ENCODE results near the gene SLC47A2. TPM values are rescaled to one million over a fixed set of nuclear protein-coding genes. Genes with fewer than 3 reads are reported as not detected.

The SLC47A2 gene
- total RNA-seq, 2 experiments from 2014 or later, result not detected

DNA sequence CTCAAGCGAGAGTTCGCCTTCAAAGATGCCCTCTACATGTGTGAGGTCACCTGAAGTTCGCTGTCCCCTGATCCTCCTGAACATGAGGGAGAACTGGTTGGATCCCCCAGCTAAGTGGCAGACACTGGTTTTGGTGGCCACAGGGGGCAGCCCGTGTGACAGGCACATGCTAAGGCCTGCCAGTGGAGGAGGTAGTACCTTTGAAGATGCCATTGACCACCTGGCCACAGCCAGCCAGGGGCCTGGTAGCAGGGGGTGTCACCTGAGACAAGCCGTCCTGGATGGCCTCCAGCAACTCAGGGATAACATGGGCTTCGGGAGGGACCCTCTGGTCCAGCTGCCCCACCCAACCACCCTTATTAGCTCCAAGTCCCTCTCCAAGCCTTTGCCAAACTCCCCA is 39.0 kb upstream of the SLC47A2 start:
- H3K4me1 Mint-ChIP-seq (ENCODE audit: low read depth), result peaks cover 9% of the 10 kb centered on the region
- no peaks in the 10 kb centered on the region for H3K9me3 Mint-ChIP-seq
- H3K36me3 Mint-ChIP-seq, result no peaks in the 10 kb centered on the region
- CTCF ChIA-PET, result interaction anchor here (4.1 kb wide), 1 partner anchor 10 kb away, joined by 24 read pairs; no protein-coding TSS in a partner anchor
- H3K27ac Mint-ChIP-seq, result no peak overlapping the region
- no peak for DNase-seq
- intact Hi-C loops (cut with micrococcal nuclease), result no loop called here
- POLR2A ChIA-PET, result no interaction called here
- H3K4me3 Mint-ChIP-seq, result no peak overlapping the region
- peaks cover 2% of the 10 kb centered on the region for H3K27me3 Mint-ChIP-seq

DNA sequence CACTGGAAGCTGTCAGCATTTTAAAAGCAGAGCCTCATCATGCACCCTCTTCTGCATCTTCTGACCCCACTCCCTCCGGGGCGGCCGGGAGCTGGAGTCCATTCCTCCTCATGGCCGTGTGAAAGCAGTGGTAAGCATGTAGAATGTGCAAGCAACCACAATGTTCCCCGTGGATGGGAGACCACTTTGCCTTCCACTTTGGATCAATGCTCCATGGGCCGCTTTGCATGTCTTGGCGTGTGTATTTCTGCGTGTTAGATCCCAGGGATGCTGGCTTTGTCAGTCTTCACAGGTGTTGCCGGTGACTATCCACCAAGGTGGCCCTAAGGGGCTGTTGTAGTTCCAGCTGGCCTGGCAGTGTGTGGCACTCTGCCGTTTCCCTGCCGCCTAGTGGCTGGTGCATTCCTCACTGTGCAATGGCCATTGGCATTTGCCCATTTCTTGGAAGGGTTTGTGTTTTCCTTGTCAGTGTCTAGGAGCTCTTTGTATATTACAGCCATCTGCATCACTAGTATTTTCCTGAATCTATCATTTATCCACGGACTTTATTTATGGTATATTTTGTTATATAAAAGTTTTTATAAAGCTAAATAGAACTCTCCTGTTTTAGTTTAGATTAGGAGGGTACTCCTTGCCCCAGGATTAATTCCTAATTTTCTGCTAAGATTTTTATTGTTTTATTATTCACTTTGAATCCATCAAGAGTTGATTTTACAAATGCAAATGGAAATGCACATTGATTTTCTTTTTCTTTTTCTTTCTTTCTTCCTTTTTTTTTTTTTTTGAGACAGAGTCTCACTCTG is 37.5 kb upstream of the SLC47A2 start:
- Mint-ChIP-seq H3K27ac (no peak overlapping the region), H3K4me3 (no peak overlapping the region), H3K36me3 (no peaks in the 10 kb centered on the region), H3K27me3 (peaks cover 9% of the 10 kb centered on the region), H3K9me3 (no peaks in the 10 kb centered on the region), H3K4me1 (ENCODE audit: low read depth) (peaks cover 9% of the 10 kb centered on the region)
- intact Hi-C loops (cut with micrococcal nuclease), result no loop called here
- POLR2A ChIA-PET, result interaction anchor here (0.6 kb wide), 1 partner anchor 141 kb away, joined by 3 read pairs; no protein-coding TSS in a partner anchor
- CTCF ChIA-PET, result interaction anchor here (0.7 to 4.5 kb wide), 4 partner anchors 8 to 237 kb away, joined by 3 to 31 read pairs (median 14); no protein-coding TSS in a partner anchor
- no peak for DNase-seq

DNA sequence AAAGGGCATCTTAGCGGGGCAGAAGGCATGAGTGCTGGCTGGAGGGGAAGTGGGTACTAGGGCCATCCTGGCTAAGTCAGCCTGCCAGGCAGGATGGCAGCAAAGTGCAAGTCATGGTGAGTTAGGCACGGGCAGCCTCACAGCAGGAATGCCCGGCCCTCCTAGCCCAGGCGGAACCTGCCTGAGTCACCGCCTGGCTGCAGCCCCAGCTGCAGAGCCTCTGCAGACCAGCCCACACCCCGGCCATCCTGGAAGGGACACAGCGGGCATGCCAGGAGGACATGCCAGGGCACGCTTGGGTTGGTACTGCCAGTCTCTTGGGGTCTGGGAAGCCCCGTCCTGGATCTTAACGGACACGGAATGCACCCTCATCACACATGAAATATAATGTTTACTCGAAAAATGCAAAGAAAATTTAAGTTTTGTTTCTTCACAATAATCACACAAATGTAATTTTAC is 36.7 kb upstream of the SLC47A2 start:
- ChIA-PET POLR2A (no interaction called here), CTCF (interaction anchor here (1.0 to 4.5 kb wide), 3 partner anchors 8 to 13 kb away, joined by 3 to 31 read pairs (median 24); no protein-coding TSS in a partner anchor)
- no peaks in the 10 kb centered on the region for H3K36me3 Mint-ChIP-seq
- H3K4me3 Mint-ChIP-seq, result no peak overlapping the region
- intact Hi-C loops (cut with micrococcal nuclease), result no loop called here
- H3K4me1 Mint-ChIP-seq (ENCODE audit: low read depth), result peaks cover 9% of the 10 kb centered on the region
- no peak overlapping the region for H3K27ac Mint-ChIP-seq
- no peaks in the 10 kb centered on the region for H3K9me3 Mint-ChIP-seq
- peaks cover 10% of the 10 kb centered on the region for H3K27me3 Mint-ChIP-seq
- DNase-seq, result no peak

DNA sequence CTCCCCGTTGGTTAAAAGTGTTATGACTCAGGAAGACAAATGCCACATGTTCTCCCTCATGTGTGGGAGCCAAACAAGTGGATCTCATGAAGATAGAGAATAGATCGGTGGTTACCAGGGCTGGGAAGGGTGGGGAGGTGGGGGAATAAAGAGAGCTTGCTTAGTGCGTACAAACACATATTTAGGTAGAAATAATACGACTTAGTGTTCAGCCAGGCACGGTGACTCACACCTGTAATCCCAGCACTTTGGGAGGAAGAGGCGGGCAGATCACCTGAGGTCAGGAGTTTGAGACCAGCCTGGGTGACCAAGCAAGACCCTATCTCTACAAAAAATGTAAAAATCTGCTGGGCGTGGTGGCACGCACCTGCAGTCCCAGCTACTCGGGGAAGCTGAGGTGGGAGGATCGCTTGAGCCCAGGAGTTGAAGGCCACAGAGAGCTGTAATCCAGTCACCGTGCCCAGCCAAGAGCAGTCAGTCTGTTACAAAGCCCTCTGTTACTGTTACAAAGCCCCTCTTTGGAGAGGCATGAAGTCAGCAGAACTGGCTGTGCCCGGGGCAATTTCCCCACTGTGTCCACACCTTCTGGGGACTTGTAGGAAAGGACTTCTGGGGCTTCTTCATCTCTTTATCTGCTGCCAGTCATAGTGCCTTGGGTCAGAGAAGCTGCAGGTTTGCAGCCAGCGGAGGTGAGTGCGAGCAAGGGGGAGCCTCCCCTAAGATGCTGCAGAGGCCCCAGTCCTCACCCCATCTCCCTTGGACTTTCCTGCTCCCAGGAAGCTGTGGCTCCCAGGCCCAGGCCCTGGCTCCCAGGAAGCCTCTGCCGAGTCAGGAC is 36.0 kb upstream of the SLC47A2 start:
- Mint-ChIP-seq H3K27me3 (peaks cover 13% of the 10 kb centered on the region), H3K4me1 (ENCODE audit: low read depth) (peaks cover 9% of the 10 kb centered on the region), H3K4me3 (no peak overlapping the region), H3K9me3 (no peaks in the 10 kb centered on the region), H3K27ac (no peak overlapping the region), H3K36me3 (no peaks in the 10 kb centered on the region)
- POLR2A ChIA-PET, result interaction anchor here (0.6 kb wide), 2 partner anchors 42 to 107 kb away, joined by 4 to 6 read pairs; no protein-coding TSS in a partner anchor
- intact Hi-C loops (cut with micrococcal nuclease), result no loop called here
- no peak for DNase-seq
- CTCF ChIA-PET, result interaction anchor here (1.0 to 4.5 kb wide), 4 partner anchors 7 to 13 kb away, joined by 3 to 31 read pairs (median 16); no protein-coding TSS in a partner anchor

DNA sequence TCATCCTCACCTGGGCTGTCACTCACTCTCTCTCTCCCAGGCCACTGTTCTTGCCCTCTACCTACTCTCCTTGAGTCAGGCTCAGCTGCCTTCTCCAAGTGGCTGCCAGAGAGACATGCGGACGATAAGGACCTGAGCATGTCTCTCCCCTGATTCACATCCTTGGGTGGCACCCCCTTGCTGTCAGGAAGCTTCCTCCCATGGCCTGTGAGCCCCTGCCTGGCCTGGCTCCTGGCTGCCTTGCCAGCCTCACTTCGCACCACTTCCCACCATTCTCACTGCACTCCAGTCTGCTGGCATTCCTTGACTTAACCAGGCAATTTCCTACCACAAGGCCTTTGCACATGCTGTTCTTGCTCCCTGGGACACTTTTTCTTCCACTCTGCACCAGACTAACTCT is 34.5 kb upstream of the SLC47A2 start:
- Mint-ChIP-seq H3K27me3 (peaks cover 13% of the 10 kb centered on the region), H3K27ac (no peak overlapping the region), H3K4me3 (no peak overlapping the region), H3K36me3 (no peaks in the 10 kb centered on the region), H3K4me1 (ENCODE audit: low read depth) (peaks cover 7% of the 10 kb centered on the region), H3K9me3 (no peaks in the 10 kb centered on the region)
- DNase-seq, result no peak
- ChIA-PET POLR2A (no interaction called here), CTCF (interaction anchor here (1.7 to 4.5 kb wide), 2 partner anchors 11 to 15 kb away, joined by 8 to 31 read pairs; no protein-coding TSS in a partner anchor)
- intact Hi-C loops (cut with micrococcal nuclease), result no loop called here

DNA sequence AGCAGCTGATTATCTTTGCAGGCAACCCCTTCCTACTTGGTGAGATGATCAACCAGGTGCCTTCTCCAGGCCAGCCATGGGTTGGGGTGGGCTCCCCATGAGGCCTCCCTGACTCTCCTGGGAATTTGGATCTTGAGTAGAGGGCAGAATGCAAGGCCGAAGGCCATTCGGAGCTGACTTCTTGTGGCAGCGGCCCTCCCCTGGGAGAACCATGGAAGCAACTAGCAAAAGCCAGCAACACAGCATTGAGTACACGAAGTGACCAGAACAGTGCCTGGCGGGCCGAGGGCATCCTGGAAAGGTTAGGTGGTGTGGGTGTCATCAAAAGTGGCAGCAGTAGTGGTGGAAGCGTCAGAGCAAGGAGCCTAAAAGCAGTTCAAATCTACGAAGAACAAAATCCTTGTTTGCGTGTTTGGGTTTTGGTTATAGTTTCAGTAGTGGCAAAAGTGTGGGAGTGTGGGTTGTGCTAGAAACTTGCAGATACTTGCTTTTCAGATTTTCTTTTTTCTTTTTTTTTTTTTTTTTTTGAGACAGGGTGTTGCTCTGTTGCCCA is 33.7 kb upstream of the SLC47A2 start:
- intact Hi-C loops (cut with micrococcal nuclease), result no loop called here
- no peaks in the 10 kb centered on the region for H3K36me3 Mint-ChIP-seq
- POLR2A ChIA-PET, result no interaction called here
- no peak overlapping the region for H3K4me3 Mint-ChIP-seq
- H3K27me3 Mint-ChIP-seq, result peaks cover 13% of the 10 kb centered on the region
- no peaks in the 10 kb centered on the region for H3K9me3 Mint-ChIP-seq
- no peak overlapping the region for H3K27ac Mint-ChIP-seq
- peak; percentile 37 for DNase-seq
- peaks cover 6% of the 10 kb centered on the region for H3K4me1 Mint-ChIP-seq (ENCODE audit: low read depth)
- CTCF ChIA-PET, result interaction anchor here (1.0 to 4.5 kb wide), 2 partner anchors 12 to 13 kb away, joined by 3 to 31 read pairs; no protein-coding TSS in a partner anchor

DNA sequence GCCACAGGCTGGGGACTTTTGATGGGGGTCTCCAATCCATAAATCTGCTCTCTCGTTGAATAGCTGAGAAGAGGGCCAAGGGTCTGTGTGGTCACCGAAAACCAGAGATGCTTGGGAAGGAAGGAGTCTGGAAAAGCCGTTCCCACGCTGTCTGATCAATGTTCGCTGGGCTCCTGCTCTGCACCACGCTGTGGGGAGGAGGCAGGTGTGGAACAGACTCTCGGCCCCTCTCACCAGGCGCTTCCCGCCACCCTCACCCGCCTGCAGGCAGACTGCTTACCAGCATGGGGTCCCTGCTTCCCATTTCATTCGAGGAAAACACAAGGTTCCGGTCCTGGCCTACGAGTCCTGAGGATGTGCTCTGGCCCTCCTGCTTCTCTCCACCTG is 32.4 kb upstream of the SLC47A2 start:
- no peak overlapping the region for H3K27ac Mint-ChIP-seq
- H3K9me3 Mint-ChIP-seq, result no peaks in the 10 kb centered on the region
- DNase-seq, result no peak
- POLR2A ChIA-PET, result no interaction called here
- CTCF ChIA-PET, result interaction anchor here (1.0 kb wide), 1 partner anchor 14 kb away, joined by 3 read pairs; no protein-coding TSS in a partner anchor
- peaks cover 8% of the 10 kb centered on the region for H3K4me1 Mint-ChIP-seq (ENCODE audit: low read depth)
- H3K36me3 Mint-ChIP-seq, result no peaks in the 10 kb centered on the region
- no peak overlapping the region for H3K4me3 Mint-ChIP-seq
- intact Hi-C loops (cut with micrococcal nuclease), result no loop called here
- H3K27me3 Mint-ChIP-seq, result peaks cover 13% of the 10 kb centered on the region

DNA sequence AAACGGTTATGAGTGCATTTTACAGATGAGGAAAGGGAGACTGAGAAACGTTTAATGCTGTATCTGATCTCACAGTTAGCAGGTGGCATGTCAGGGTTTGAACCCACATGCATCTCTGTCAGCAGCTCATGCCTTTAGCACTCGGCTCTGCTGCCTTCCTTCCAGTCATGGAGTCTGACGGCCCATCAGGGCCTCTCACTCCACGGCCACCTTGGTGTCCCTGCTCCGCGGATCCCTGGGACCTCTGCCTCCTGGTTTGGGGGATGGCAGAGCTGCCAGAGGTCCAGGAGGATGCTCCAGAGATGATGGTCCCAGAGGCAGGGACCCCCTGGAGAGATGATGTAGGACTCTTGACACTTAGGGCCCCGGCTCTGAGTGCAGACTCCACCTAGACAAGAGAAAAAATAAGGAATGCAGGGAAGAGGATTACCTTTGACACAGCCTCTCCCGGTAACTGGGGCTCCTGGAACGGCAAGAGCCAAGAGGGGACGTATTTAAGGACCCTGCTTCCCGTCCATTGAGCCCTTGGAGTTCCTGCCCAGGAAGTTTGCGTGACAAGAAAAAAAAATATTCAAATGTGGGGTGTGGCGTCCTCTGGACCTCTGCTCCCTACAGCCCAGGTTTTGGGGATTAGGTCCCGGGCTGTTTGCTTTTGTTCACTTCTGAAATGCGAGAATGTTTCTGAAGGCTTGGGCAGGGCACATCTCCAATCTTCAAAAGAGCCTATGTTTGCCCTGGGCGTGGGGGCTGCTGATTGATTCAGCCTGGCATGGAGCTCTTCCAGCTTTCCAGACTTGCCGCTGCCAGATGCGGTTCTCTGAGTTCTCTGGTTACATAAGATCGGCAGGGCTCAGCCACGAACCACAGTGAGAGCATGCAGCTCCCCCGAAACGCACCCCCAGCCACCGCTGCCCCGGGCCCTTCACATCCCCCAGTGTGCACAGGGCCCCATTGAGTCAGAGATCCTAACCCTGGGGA is 31.7 kb upstream of the SLC47A2 start, which contains the start of gene ALDH3A1:
Gene ALDH3A1 (minus strand): TSS at position 470 of the 978 bp plus-strand sequence. CDS start 3,169 bp downstream, outside the sequence.
- intact Hi-C loops (cut with micrococcal nuclease), result no loop called here
- CTCF ChIA-PET, result interaction anchor here (6.4 kb wide), 1 partner anchor 13 kb away, joined by 72 read pairs; no protein-coding TSS in a partner anchor
- POLR2A ChIA-PET, result no interaction called here
- no peaks in the 10 kb centered on the region for H3K9me3 Mint-ChIP-seq
- no peaks in the 10 kb centered on the region for H3K36me3 Mint-ChIP-seq
- peaks cover 8% of the 10 kb centered on the region for H3K4me1 Mint-ChIP-seq (ENCODE audit: low read depth)
- no peak for DNase-seq
- no peak within 1 kb of the TSS for H3K4me3 Mint-ChIP-seq
- peaks cover 11% of the 10 kb centered on the region for H3K27me3 Mint-ChIP-seq
- no peak within 1 kb of the TSS for H3K27ac Mint-ChIP-seq

DNA sequence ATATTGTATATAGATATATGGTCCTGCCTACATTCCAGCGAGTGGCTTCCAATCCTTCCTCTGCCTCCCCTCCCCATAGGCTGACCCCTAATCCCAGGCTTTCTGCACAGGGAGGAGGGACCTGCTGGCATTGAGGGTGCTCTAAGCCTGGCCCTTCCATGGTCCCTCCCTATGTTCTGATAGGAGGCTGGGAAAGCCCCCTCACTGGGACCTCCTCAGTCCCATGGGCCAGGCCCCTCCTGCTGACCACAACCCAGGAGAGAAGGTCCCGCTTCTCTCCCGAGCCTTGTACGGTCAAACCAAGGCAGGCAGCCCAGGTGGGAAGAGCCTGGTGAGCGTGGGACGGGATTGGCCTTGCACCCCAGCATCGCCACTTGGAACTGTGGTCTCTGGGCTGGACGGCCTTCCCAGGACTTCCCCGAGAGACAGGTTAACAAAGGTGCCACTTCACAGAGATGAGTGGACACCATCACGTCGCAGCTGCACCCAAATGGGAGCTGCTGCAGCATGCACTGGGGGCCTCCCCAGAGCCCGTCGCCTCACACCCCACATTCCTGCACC is 30.9 kb upstream of the SLC47A2 start:
- Mint-ChIP-seq H3K36me3 (no peaks in the 10 kb centered on the region), H3K4me3 (no peak overlapping the region), H3K9me3 (no peaks in the 10 kb centered on the region), H3K27me3 (peaks cover 11% of the 10 kb centered on the region), H3K27ac (no peak overlapping the region), H3K4me1 (ENCODE audit: low read depth) (peaks cover 8% of the 10 kb centered on the region)
- intact Hi-C loops (cut with micrococcal nuclease), result no loop called here
- DNase-seq, result no peak
- CTCF ChIA-PET, result interaction anchor here (6.4 kb wide), 1 partner anchor 14 kb away, joined by 72 read pairs; no protein-coding TSS in a partner anchor
- POLR2A ChIA-PET, result no interaction called here

DNA sequence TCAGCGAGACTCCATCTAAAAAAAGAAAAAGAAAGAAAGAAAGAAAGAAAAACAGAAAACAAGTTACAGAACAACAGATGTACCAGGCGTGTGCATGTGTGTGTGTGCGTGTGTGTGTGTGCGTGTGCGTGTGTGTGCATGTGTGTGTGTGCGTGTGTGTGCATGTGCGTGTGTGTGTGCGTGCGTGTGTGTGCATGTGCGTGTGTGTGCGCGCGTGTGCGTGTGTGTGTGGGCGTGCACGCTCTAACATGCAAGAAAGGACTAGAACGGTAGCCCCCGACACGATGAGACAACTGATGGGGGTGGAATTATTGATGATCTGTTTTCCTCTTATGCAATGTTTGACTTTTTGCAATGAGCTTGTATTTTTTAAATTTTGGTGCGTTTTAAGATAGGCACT is 30.1 kb upstream of the SLC47A2 start:
- CTCF ChIA-PET, result interaction anchor here (6.4 kb wide), 1 partner anchor 15 kb away, joined by 72 read pairs; no protein-coding TSS in a partner anchor
- intact Hi-C loops (cut with micrococcal nuclease), result no loop called here
- peaks cover 11% of the 10 kb centered on the region for H3K27me3 Mint-ChIP-seq

More for the DNA sequence above, 30.1 kb upstream of the SLC47A2 start:
- POLR2A ChIA-PET, result no interaction called here
- peaks cover 8% of the 10 kb centered on the region for H3K4me1 Mint-ChIP-seq (ENCODE audit: low read depth)
- no peaks in the 10 kb centered on the region for H3K36me3 Mint-ChIP-seq
- no peak overlapping the region for H3K4me3 Mint-ChIP-seq
- no peak for DNase-seq
- H3K27ac Mint-ChIP-seq, result no peak overlapping the region
- H3K9me3 Mint-ChIP-seq, result no peaks in the 10 kb centered on the region
